IPS-18a (cell line): ENCODE data around the gene WBP1L.

Experiments
- H3K27ac ChIP-seq: one replicate; pipeline ENCODE4 v1.5.1; 2013; ENCODE audit warnings: low read length
- H3K27me3 ChIP-seq: one replicate; pipeline ENCODE4 v1.6.1; 2013; ENCODE audit warnings: mild to moderate bottlenecking, low read length; ENCODE audit not compliant: control insufficient read depth, insufficient read depth
- H3K36me3 ChIP-seq: one replicate; pipeline ENCODE4 v1.6.1; 2013; ENCODE audit warnings: low read depth, low read length; ENCODE audit not compliant: control insufficient read depth
- H3K4me1 ChIP-seq: one replicate; pipeline ENCODE4 v1.6.1; 2013; ENCODE audit warnings: low read depth, low read length; ENCODE audit not compliant: control insufficient read depth
- H3K4me3 ChIP-seq: one replicate; pipeline ENCODE4 v1.5.1; 2013; ENCODE audit warnings: low read length
- H3K9ac ChIP-seq: one replicate; pipeline ENCODE4 v1.6.1; 2013; ENCODE audit warnings: mild to moderate bottlenecking, low read length, moderate library complexity
- H3K9me3 ChIP-seq: one replicate; pipeline ENCODE4 v1.6.1; 2013; ENCODE audit warnings: low read depth, low read length; ENCODE audit not compliant: control insufficient read depth

The WBP1L gene

DNA sequence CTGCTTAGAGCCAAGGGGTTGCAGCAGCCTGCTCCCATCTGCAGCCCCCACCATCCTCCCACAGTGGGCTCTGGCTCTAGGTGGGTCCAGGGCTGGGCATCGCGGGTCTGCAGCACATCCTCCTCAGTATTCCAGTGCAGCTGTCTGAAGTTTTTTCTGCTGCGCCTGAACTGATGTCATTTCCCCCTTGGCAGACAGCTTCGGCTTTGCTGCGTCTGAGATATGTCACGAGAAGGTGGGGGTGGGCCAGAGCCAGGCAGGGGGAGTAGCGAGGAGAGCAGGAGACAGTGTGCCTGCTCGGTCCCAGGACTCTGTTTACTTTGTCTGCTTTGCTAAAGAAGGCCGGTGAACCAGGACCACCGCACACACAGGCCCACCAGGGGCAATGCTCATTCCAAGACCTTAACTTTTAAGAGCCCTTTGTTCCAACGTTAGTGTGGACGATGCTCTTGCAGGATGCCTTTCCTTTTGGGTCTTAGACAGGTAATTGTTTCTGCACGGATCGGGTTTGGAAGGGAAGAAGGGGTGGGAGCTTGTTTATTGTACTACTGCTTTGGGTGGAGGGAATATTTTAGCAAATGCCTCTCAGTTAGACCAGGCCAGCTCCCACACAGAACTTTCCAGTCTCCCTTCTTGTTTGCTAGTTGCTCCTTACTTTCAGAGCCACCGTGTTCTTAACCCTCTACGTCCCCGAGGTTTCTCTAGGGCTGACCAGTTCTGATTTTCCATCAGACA is 32.4 kb downstream of the WBP1L start:
- H3K27ac ChIP-seq: no peak overlapping the region
- H3K4me3 ChIP-seq: peak overlapping the region; percentile 11
- peak overlapping the region; percentile 37 for H3K9ac ChIP-seq
- no peaks in the 10 kb centered on the region for H3K36me3 ChIP-seq
- no peaks in the 10 kb centered on the region for H3K27me3 ChIP-seq
- H3K4me1 ChIP-seq: peaks cover 33% of the 10 kb centered on the region
- no peaks in the 10 kb centered on the region for H3K9me3 ChIP-seq

DNA sequence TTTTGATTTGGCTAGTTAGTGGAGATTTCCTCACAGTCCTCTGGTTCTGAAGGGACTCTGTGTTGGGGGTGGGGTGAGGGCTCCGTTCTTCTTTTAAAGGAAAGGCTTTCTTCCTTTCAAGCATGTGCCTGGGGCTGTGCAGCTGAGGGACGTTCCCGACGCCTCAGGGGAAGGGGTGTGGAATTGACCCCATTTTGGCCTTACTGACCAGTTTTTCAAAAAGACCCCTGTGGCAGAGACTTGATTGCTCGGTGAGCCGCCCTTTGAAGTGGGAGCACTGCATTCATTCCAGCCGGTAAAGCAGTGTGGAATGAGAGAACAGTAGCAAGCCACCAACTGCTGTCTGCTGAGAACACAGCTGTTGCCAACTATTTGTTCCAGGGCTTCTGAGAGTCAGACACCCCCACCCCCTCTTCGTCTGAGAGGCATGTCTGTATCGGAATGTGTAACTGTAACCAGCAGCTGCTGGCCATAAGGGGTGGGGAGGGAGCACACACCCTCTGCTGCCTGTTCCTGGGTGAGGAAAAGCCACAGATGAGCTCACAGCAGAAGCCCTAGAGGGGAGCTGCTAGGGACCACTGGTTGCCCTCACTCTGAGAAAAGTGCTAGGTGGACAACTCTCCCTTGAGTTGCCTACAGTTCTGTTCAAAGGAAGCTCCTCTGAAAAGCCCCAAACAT is 33.2 kb downstream of the WBP1L start:
- Histone ChIP-seq H3K9me3 (no peaks in the 10 kb centered on the region), H3K4me1 (peaks cover 33% of the 10 kb centered on the region), H3K27me3 (no peaks in the 10 kb centered on the region), H3K36me3 (no peaks in the 10 kb centered on the region), H3K4me3 (peak overlapping the region; percentile 11), H3K27ac (no peak overlapping the region), H3K9ac (peak overlapping the region; percentile 37)

DNA sequence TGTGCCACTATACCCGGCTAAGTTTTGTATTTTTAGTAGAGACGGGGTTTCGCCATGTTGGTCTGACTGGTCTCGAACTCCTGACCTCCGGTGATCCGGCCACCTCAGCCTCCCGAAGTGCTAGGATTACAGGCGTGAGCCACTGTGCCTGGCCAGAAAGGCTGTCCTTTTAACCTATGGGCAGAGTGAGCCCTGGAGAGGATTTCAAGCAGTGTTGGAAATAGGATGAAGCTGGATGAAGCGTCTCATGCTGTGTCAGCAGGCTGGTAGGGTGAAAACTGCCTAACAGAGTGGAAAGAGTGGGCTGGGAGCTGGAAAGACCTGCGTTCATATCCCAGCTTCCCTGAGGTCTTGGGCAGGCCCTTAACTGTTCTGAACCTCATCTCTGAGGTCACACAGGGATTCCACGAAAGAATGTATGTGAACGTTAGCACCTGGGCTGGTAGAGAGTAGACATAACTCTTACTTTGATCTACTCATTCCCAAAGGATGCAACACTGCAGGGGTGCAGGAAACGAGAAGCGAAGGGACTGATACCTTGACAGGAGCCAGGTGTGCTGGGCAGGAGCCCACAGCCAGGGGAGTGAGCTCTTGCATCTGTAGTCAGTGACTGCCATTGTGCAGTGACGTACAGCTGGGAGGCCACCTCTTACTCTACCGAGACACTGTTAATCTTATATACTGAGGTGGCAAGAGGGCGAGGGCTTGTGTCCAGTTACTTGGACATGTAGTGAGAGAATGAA is 34.1 kb downstream of the WBP1L start:
- Histone ChIP-seq H3K4me1 (peaks cover 33% of the 10 kb centered on the region), H3K27ac (no peak overlapping the region)

DNA sequence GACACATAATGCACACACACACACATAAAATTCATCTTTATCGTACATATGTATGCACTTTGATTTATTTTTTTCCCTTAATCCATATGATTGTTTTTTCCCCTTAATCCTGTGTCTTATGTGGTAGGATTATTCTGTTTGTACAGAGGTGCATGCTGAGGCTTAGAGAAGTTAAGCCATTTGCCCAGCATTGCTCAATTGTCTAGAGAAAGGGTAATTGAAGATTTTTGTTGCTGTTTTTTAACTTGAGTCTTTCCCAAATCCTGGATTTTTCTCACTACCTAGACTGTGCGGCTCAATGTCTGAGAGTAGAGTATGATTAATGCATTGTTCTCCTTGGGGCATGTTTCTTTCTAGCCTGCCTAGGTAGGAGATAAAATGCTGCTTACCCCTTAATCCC is 35.0 kb downstream of the WBP1L start:
- H3K27ac ChIP-seq: no peak overlapping the region
- no peak overlapping the region for H3K9ac ChIP-seq
- H3K4me3 ChIP-seq: no peak overlapping the region
- no peaks in the 10 kb centered on the region for H3K27me3 ChIP-seq
- H3K36me3 ChIP-seq: no peaks in the 10 kb centered on the region
- peaks cover 33% of the 10 kb centered on the region for H3K4me1 ChIP-seq
- H3K9me3 ChIP-seq: no peaks in the 10 kb centered on the region

More for the DNA sequence above, 34.1 kb downstream of the WBP1L start:
- H3K9ac ChIP-seq: no peak overlapping the region
- H3K9me3 ChIP-seq: no peaks in the 10 kb centered on the region
- no peak overlapping the region for H3K4me3 ChIP-seq
- no peaks in the 10 kb centered on the region for H3K36me3 ChIP-seq
- no peaks in the 10 kb centered on the region for H3K27me3 ChIP-seq

DNA sequence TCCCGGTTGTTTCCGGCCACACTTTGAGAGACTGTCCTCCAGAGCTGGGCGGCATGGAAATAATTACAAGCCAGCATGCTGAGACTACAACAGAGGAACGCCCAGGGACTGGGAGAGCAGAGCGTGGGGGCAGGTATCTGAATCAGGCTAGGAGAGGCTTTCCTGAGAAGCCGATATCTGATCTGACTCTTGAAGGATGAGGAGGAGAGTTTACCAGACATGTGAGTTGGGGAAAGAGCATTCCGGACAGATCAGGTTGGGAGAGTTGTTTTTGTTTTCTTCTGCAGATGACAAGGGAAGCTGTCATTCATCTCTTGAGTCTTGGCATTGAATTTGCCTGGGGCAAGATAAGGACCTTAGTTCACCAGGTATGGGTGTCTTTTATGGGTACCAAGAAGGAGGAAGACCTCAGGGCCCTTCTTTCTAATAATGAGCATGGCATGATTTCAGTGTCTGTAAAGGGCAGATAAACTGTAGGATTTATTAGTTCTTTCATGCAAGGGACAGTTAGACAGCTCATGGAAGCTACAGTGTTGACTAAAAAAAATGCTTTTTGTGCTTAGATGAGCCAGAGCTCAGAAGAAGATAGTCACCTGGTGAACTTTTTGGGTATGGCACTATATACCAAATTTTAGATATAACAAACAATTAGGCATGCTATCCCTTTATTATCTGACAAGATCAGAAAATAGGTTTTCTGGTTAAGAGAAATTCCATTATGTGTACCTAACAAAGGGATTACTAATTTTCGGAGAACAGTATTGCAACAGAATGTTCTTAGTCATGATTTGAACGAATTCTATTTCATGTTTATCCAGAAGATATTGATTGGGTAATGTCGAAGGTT is 36.2 kb downstream of the WBP1L start:
- no peaks in the 10 kb centered on the region for H3K36me3 ChIP-seq
- H3K9me3 ChIP-seq: no peaks in the 10 kb centered on the region
- H3K9ac ChIP-seq: no peak overlapping the region
- H3K27ac ChIP-seq: no peak overlapping the region
- H3K4me3 ChIP-seq: no peak overlapping the region
- H3K4me1 ChIP-seq: peaks cover 33% of the 10 kb centered on the region
- H3K27me3 ChIP-seq: no peaks in the 10 kb centered on the region

DNA sequence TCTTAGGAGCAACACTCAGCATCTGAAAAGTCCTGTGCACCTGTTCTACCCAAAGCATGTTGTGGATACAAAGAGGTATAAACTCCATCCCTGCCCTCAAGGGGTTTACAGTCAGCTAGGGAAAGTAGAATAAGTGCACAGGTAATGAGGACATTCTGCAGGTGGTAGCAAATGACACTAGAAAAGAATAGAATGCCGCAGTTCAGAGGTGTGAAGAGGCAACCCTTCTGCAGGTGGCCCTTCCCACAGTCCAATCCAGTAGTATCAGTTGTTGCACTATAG is 36.7 kb downstream of the WBP1L start:
- Histone ChIP-seq H3K36me3 (no peaks in the 10 kb centered on the region), H3K4me3 (no peak overlapping the region), H3K27me3 (no peaks in the 10 kb centered on the region), H3K9ac (no peak overlapping the region), H3K27ac (no peak overlapping the region), H3K9me3 (no peaks in the 10 kb centered on the region), H3K4me1 (peaks cover 32% of the 10 kb centered on the region)

DNA sequence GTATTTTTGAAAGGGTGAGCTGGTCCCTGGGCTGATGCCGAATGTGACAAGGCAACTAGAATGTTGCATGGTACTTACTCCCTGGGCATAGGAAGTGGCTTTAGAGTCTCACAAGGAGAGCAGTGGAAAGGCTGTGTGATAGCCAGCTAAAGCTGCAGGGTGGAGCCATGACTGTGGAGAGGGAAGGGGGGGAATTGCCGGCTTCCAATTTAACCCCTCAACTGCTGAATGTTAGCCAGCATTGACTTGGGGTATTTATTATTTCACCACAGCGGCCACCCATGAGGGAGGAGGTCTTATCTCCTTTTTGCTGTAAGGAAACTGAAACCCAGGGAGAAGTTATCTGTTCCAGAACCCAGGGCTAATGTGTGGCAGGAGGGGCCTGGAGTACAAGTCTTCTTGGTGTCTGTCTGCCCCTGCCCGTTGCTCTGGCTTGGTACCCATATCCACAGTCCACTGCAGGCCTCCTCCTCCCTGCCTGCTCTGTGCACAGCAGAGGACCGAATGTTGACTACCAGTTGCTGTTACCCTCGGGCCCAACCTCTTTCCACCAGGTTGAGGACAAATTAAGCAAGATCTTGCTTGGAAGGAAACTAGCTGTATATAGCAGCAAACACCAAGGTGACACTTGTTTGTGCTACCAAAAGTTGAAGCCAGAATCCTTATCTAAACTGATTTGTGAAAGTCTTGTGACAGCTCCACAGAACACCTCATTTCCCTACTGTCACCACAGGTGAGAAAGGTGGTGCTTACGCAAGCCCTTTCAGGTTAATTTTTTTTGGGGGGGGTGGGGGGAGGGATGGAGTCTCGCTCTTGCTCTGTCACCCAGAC is 37.6 kb downstream of the WBP1L start:
- Histone ChIP-seq H3K36me3 (no peaks in the 10 kb centered on the region), H3K27me3 (no peaks in the 10 kb centered on the region), H3K4me1 (peaks cover 24% of the 10 kb centered on the region), H3K9ac (no peak overlapping the region), H3K4me3 (no peak overlapping the region), H3K27ac (no peak overlapping the region), H3K9me3 (no peaks in the 10 kb centered on the region)

DNA sequence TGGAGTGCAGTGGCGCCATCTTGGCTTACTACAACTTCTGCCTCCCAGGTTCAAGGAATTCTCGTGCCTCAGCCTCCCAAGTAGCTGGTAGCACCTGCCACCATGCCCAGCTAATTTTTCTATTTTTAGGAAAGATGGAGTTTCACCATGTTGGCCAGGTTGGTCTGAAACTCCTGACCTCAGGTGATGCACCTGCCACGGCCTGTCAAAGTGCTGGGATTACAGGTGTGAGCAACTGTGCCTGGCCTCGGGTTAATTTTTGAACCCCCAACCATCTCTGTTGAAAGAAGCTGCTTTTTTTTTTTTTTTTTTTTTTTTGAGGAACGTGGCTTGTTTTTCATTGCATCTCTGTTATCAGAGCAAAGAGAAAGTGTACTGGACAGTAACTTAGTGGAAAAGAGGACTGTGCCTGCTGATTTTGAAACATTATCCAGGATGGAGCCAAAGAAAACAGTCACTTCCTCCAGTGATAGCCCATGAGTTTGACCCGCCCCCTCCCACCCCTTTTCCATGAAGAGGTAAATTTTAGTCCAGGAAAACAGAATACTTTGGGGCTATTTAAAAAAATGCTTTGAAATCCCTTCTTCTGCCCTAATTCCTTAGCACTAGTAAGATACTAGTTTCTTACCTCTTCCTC is 38.3 kb downstream of the WBP1L start:
- Histone ChIP-seq H3K4me1 (peaks cover 16% of the 10 kb centered on the region), H3K4me3 (no peak overlapping the region)

DNA sequence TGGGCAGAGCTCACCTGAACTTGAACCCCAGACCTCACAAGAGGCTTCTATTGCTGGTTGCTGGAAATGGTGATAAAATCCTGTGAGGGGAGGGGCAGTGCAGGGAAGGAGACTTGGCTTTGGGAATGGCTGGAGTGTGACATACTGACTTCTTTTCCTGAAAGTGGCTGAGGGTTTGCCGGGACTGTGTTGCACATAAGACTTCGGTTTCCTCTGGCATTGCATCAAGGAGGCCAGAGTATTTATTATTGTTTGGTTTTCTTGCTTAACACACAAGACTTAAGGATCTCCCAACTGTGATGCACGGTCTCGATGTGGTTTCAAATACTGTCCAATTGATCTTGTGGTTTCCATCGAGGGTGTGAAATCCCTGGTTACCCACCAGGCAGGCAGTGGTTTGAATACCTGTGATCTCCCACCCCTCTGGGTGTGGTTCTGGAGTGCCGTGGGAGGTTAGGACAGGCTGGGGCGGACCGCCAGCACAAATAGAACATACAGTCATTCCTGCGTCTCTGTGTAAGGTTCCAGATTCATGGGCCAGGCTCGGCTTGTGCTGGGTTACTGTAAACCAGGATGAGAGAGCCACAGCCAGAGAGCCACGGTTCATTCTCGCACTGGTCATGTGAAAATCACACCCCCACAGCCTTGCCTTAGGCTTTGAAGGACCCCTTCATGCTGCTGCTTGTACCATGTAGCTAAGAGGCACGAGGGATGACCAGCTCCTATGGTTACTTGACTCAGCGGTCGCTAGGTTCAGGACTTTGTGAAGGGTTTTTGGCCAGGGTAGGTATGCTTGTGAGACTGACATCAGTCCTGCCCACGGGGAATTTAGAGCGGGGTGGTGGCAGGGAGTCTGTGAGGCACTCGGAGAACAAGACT is 39.2 kb downstream of the WBP1L start:
- Histone ChIP-seq H3K9me3 (no peaks in the 10 kb centered on the region), H3K27me3 (no peaks in the 10 kb centered on the region), H3K9ac (no peak overlapping the region), H3K4me1 (peaks cover 10% of the 10 kb centered on the region), H3K36me3 (no peaks in the 10 kb centered on the region), H3K27ac (no peak overlapping the region), H3K4me3 (no peak overlapping the region)

More for the DNA sequence above, 38.3 kb downstream of the WBP1L start:
- no peaks in the 10 kb centered on the region for H3K36me3 ChIP-seq
- H3K27me3 ChIP-seq: no peaks in the 10 kb centered on the region
- H3K9me3 ChIP-seq: no peaks in the 10 kb centered on the region
- no peak overlapping the region for H3K27ac ChIP-seq
- H3K9ac ChIP-seq: no peak overlapping the region

DNA sequence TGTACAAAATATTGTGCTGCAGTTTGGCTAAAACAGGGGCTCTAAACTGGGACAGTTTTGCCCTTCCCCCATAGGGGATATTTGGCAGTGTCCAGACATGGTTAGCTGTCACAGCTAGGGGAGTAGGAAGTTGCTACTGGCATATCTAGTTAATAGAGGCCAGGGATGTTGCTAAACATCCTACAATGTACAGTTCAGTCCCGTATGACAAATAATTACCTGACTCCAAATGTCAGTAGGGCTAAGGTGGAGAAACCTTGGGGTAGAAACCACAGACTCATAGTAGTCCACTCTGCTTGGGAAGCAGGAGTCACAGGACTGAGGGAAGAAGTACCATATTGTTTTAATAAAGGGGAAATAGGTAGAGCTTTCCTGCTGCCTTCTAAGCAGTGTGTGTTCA is 39.8 kb downstream of the WBP1L start:
- no peaks in the 10 kb centered on the region for H3K36me3 ChIP-seq
- H3K27me3 ChIP-seq: no peaks in the 10 kb centered on the region
- no peak overlapping the region for H3K27ac ChIP-seq
- no peak overlapping the region for H3K4me3 ChIP-seq
- H3K9ac ChIP-seq: no peak overlapping the region
- H3K9me3 ChIP-seq: no peaks in the 10 kb centered on the region
- peaks cover 5% of the 10 kb centered on the region for H3K4me1 ChIP-seq
